Large intestine (tissue), 3 donors: ENCODE results near the gene MOV10L1. TPM values are rescaled to one million over a fixed set of nuclear protein-coding genes. Genes with fewer than 3 reads are reported as not detected.

Experiments
- DNase-seq, 2 donors: peaks; one replicate each; pipeline versions ENCODE4 v3.0.0 to v3.0.0-alpha.2; 2013
- H3K27ac ChIP-seq: one replicate; pipeline ENCODE4 v1.5.1; 2013; ENCODE audit warnings: low read length
- H3K27me3 ChIP-seq: 2 replicates; pipeline ENCODE4 v1.6.1; 2013; ENCODE audit warnings: low read length; ENCODE audit not compliant: control insufficient read depth, insufficient read depth
- H3K36me3 ChIP-seq: 2 replicates; pipeline ENCODE4 v1.6.1; 2013; ENCODE audit warnings: low read length; ENCODE audit not compliant: control insufficient read depth, insufficient read depth
- H3K4me1 ChIP-seq: one replicate; pipeline ENCODE4 v1.6.1; 2013; ENCODE audit warnings: low read length; ENCODE audit not compliant: control insufficient read depth, insufficient read depth
- H3K4me3 ChIP-seq: one replicate; pipeline ENCODE4 v1.5.1; 2013; ENCODE audit warnings: low read length
- H3K9me3 ChIP-seq: one replicate; pipeline ENCODE4 v1.6.1; 2013; ENCODE audit warnings: mild to moderate bottlenecking, low read depth, low read length, moderate library complexity; ENCODE audit not compliant: control insufficient read depth
- WGBS: methylation state at CpG from one replicate; pipeline ENCODE4 v1.1.5; 2013; ENCODE audit warnings: low lambda C conversion rate; ENCODE audit not compliant: insufficient coverage; 5-methylcytosine and 5-hydroxymethylcytosine counted together
- polyA plus RNA-seq: library from polyadenylated mRNA; unstranded; fragments of 120-200 nt; gene quantifications from one replicate; pipeline ENCODE4 v1.2.1, GENCODE V29; 2013

The MOV10L1 gene
- polyA plus RNA-seq, 1 donor: 2.3 TPM

DNA sequence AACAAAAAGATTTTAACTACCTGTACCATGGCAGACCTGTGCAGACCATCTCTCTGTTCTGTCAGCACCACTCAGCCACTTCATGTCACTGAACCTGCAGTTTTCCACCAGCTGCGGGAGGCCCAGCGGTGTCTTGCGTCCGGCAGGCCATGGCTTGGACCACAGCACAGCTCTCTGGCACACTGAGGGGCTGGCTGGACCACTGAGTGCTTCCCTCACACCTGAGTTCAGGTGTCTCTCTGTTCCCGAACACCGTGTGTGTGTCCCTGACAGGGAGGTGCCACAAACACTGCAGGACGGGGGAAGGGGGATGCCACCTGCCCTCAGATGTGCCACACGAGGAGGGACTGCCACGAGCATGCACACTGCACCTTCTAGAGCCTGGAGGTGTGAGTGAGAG, 17.7 kb downstream of the MOV10L1 start:
- DNase-seq: no peak
- no CpG with 5 or more reads among the region's 9 CpGs for WGBS

DNA sequence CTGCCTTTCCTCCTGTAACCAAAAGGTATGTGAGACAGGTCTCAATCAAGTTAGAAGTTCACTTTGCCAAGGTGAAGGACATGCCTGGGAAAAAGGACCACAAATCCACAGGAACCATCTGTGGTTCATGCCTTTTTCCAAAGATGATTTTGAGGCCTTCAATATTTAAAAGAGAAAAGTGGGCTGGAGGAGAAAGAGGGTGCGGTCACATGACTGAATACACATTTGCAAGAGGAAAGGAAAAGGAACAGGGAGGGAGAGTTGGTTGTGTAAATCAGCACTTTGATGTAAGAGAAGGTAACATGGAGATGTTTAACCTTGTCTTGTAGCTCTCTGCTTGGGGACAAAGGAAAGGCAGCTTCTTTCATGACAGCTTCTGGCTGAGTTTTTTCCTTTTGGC, 21.2 kb downstream of the MOV10L1 start:
- 100% methylated on average over 1 of the region's 1 CpG for WGBS
- Histone ChIP-seq H3K36me3 (no peaks in the 10 kb centered on the region), H3K4me1 (no peaks in the 10 kb centered on the region), H3K9me3 (no peaks in the 10 kb centered on the region), H3K4me3 (no peak overlapping the region), H3K27me3 (peaks cover 2% of the 10 kb centered on the region), H3K27ac (no peak overlapping the region)
- DNase-seq: no peak

More for the DNA sequence above, 17.7 kb downstream of the MOV10L1 start:
- Histone ChIP-seq H3K4me1 (no peaks in the 10 kb centered on the region), H3K36me3 (no peaks in the 10 kb centered on the region), H3K9me3 (no peaks in the 10 kb centered on the region), H3K4me3 (no peak overlapping the region), H3K27me3 (no peaks in the 10 kb centered on the region), H3K27ac (no peak overlapping the region)

DNA sequence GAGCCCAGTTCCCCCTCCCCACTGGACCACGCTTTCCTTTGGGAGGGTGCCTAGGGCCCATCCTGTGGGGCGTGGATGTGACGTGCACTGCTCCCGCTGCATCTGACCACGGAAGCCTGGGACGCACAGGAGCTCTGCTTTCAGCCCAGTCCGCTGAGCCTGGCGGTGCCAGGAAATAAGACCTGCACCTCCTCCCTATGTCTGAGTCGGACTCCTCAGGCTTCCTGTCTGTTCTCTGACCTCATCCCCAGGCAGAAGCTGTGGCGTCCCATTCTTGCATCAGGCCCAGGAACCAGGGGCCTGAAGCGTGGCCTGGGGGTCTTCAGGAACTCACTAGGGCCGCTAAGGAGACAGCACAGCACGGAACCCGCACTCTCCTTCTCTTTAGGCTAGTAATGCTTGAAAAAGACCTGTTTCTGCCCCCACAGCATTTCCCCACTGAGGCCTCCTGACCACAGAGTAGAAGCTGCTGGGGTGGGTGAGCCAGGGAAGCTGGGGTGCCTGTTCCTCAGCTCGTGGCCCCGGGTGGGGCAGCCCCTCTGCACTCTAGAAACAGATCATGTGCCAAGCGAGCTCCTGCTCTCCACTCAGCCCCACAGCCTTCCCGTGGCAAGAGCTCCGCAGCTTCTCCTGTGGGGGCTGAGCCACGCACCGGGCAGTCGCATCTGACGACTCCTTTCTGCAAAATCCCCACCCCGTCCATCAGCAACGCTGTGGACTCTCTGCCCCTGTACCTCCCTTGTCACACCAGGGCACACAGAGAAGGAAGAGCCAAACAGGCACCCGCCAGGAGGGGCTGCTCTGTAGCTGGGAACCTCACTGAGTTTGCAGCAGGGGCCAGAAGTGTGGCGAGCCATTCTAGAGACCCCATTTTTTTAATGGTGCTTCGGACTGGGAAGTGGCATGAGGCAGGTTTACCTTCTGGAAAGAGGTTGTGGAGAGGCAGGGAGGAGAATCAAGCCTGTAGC, 22.6 kb downstream of the MOV10L1 start:
- no peak for DNase-seq
- H3K27ac ChIP-seq: no peak overlapping the region
- peaks cover 2% of the 10 kb centered on the region for H3K27me3 ChIP-seq
- no CpG with 5 or more reads among the region's 28 CpGs for WGBS
- no peak overlapping the region for H3K4me3 ChIP-seq
- H3K4me1 ChIP-seq: no peaks in the 10 kb centered on the region
- no peaks in the 10 kb centered on the region for H3K9me3 ChIP-seq
- H3K36me3 ChIP-seq: no peaks in the 10 kb centered on the region

DNA sequence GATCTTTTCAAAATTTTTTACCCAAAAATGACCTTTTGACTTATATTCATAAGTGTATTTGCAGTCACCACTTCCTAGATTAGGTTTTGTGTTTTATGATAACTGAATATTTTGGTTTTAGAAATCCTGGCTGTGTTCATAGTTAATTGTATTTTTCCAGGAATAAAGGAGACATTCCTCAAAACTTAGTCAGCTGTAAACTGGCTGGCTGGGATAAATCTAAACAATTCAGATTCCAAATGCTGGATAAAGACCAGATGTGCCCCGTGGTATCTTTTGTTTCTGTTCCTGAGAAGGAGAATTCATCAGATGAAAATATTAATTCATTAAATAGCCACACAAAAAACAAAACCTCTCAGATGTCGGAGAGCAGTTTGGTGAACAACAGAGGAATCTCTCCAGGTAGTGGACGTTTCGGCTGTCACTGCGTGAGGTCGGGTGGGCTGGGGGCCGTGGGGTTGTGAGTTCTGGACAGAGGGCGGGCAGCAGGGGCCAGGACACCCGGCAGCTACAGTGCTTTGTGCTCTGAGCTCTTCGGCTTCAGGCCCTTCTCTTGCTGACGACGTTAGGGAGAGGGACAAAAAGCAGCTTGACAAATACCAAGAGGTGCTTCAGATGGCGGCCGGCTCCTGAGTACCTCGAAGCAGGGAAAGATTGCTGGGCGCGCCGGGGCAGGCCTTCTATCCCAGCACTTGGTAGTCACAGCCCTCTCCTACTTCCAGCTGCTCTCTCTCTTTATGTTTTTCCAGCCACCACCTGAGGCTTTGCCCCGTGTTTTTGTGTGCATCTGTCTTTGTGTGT, 24.6 kb downstream of the MOV10L1 start:
- H3K4me1 ChIP-seq: peaks cover 7% of the 10 kb centered on the region
- WGBS: 50% methylated on average over 1 of the region's 19 CpGs
- H3K4me3 ChIP-seq: no peak overlapping the region
- no peaks in the 10 kb centered on the region for H3K9me3 ChIP-seq
- H3K27me3 ChIP-seq: peaks cover 2% of the 10 kb centered on the region
- H3K27ac ChIP-seq: no peak overlapping the region
- no peaks in the 10 kb centered on the region for H3K36me3 ChIP-seq
- no peak for DNase-seq

DNA sequence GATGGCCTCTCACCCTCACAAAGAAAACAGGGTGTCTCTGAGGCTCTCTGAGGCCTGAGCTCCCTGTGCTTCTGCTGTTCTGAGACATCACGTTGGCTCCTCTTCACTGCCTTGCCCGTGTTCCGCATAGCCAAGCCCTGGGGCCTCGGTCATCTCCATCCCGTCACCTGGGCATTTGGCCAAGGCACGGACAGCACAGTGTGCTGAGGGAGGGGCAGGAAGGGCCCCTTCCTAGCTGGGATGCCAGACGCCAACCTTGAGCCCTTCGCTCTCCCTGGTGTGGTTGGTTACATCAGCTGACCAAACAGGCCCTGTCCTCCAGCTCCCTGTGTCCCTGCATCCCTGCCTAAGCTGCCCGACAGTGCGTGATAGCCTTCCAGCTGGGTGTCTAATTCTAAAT, 25.9 kb downstream of the MOV10L1 start:
- no peak overlapping the region for H3K27ac ChIP-seq
- peaks cover 2% of the 10 kb centered on the region for H3K27me3 ChIP-seq
- peaks cover 9% of the 10 kb centered on the region for H3K4me1 ChIP-seq
- no peaks in the 10 kb centered on the region for H3K36me3 ChIP-seq
- no peaks in the 10 kb centered on the region for H3K9me3 ChIP-seq
- no CpG with 5 or more reads among the region's 10 CpGs for WGBS
- no peak overlapping the region for H3K4me3 ChIP-seq
- DNase-seq: no peak

DNA sequence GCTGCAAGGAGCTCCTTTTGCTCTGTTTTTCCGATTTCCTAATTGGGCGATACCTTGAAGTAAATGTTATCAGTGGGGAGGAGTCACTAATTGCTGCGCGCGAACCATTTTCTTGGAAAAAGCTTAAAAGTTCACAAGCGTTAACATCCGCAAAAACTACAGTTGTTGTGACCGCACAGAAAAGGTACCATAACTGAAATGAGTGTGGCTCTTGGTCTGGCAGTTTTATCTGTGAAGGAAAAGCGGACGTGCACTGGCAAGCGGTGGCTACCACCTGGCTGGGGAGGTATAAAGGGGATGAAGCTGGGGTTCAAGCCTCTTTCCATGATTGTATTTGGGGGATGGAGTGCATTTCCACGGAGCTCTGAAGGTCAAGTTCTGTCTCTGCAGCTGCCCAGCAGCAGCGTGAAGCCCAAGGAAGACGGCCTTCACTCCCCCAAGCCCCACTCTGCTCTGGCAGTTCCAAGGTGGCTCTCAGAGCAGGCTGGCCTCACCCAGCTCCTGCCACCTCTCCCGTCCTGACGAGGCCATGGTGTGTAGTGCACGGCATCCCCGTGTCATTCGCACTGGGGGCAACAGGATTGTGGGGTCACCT, 27.5 kb downstream of the MOV10L1 start:
- Histone ChIP-seq H3K4me3 (no peak overlapping the region), H3K27me3 (peaks cover 2% of the 10 kb centered on the region), H3K9me3 (no peaks in the 10 kb centered on the region), H3K36me3 (no peaks in the 10 kb centered on the region), H3K4me1 (peaks cover 9% of the 10 kb centered on the region), H3K27ac (no peak overlapping the region)
- no peak for DNase-seq
- 84% methylated on average over 6 of the region's 19 CpGs for WGBS

DNA sequence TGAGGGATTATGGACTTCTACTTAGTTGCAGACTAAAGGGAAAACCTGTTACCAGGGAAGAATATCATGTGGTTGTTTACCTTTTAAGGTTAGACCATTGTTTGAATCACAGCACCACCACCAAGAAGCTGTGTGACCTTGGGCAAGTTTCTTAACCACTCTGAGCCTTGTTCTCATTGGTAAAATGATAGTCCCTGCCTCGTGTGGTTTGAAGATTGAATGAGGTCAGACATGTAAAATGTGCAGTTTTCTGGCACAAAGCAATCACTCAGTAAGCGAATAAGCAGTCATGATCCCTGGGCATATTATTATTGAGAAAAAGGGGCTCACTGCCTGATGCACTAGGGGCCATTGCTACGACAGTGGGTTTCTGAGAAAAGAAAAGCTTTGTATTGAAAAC, 28.3 kb downstream of the MOV10L1 start:
- Histone ChIP-seq H3K4me3 (no peak overlapping the region), H3K36me3 (no peaks in the 10 kb centered on the region), H3K9me3 (peaks cover 4% of the 10 kb centered on the region), H3K27ac (peak overlapping the region; percentile 8), H3K4me1 (peaks cover 9% of the 10 kb centered on the region), H3K27me3 (peaks cover 2% of the 10 kb centered on the region)
- WGBS: 86% methylated on average over 1 of the region's 3 CpGs
- DNase-seq: no peak

DNA sequence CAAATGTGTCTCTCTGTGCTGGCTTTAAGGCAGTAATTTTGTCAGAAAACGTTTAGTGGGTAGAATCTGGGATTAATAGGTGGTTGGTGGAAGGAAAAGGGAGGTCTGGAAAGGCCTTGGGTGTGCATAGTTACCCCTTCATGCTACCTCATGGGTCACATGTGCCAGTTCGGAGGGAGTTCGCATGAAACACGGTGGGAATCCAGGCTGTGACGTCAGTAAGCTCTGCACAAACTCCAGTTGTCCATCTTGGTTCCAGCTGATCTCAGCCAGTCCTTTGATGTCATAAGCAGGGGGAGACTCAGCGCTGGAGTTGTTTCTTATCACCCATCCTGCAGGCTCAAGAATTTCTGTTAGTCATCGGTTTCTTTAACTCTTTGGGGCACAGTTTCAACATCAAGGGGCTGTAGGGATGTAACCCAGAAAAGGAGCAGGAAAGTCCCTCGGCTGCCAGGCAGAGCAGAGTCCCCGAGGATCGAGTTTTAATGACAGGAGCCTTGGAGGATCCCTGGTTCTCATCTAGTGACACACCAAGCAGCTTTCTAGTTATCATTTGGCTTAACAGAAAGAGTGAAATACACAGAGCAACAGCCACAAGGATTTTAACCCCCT, 28.9 kb downstream of the MOV10L1 start:
- no CpG with 5 or more reads among the region's 10 CpGs for WGBS
- Histone ChIP-seq H3K9me3 (peaks cover 9% of the 10 kb centered on the region), H3K4me3 (no peak overlapping the region), H3K27ac (peak overlapping the region; percentile 8), H3K27me3 (peaks cover 2% of the 10 kb centered on the region), H3K36me3 (no peaks in the 10 kb centered on the region), H3K4me1 (peaks cover 9% of the 10 kb centered on the region)
- DNase-seq: peak; percentile 65 to 69

DNA sequence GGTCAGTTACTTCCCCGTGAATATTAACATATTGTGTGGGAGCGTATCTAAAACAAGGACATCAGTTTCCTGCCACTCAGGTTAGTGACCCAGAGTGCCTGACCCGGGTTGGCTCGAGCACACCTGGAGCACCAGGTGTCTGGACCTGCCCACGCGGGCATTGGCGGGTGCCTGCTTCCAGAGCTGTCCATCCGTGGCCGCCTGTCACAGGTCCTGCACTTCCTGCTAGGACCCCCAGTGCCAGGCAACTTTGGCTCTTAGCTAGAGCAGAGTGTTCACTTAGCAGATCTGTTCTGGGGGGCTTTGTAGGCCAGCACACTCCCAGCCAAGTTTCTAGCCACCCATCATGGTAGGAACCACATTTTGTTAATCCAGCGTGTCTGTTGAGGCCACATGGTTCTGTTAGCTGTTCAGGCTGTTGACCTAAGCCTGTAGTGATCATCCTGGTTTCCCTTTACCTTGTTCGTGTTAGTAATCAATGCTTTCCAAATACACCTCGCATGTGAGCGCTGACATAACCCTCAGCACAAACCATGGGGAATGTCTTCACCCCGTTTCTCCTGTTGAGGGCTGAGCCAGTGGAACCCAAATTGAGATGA, 29.5 kb downstream of the MOV10L1 start:
- Histone ChIP-seq H3K27me3 (peaks cover 2% of the 10 kb centered on the region), H3K27ac (no peak overlapping the region), H3K4me1 (peaks cover 9% of the 10 kb centered on the region), H3K9me3 (peaks cover 9% of the 10 kb centered on the region), H3K4me3 (no peak overlapping the region), H3K36me3 (no peaks in the 10 kb centered on the region)
- 74% methylated on average over 4 of the region's 14 CpGs for WGBS
- no peak for DNase-seq
